OCI-LY1 (cell line): ENCODE data around the gene AFF2.

ENCODE experiments used
- CTCF ChIP-seq: fragments of 200-600 bp; sonication (generic), shearing (Covaris generic); IDR thresholded peaks from 2 replicates; pipeline ENCODE4 v1.5.1; 2017; ENCODE audit warnings: mild to moderate bottlenecking, antibody characterized with exemption, low read length, moderate library complexity, mixed read lengths
- EZH2 ChIP-seq: fragments of 200-600 bp; sonication (generic), shearing (Covaris generic); IDR thresholded peaks from 2 replicates; pipeline ENCODE4 v1.8.0; 2017; ENCODE audit warnings: borderline replicate concordance, mixed run types, mild to moderate bottlenecking, antibody characterized with exemption, low read length, moderate library complexity, mixed read lengths

GRCh38 chrX:149022485-149022884, 522.1 kb downstream of the AFF2 start:
- no peak for TF ChIP-seq CTCF
- TF ChIP-seq EZH2, result no peak
